Activated CD4-positive, alpha-beta memory T cell treated with anti-CD3 and anti-CD28 coated beads for 36 hours (primary cell): ENCODE measurements around the gene AFAP1. TPM values are rescaled to one million over a fixed set of nuclear protein-coding genes. Genes with fewer than 3 reads are reported as not detected.

Source experiments
- CTCF ChIA-PET: fragments of 350-600 bp; sonication (Branson Sonifier 250); formaldehyde crosslinking; loops from one replicate; lab custom pipeline; 2021; ENCODE audit warnings: antibody characterized with exemption, inconsistent platforms; lab: Charles Lee
- POLR2A ChIA-PET: fragments of 350-600 bp; sonication (Branson Sonifier 250); formaldehyde crosslinking; loops from one replicate; lab custom pipeline; 2021; ENCODE audit warnings: antibody characterized with exemption; lab: Charles Lee
- DNase-seq: peaks from one replicate; pipeline ENCODE4 v3.0.0-alpha.2; 2020
- H3K27ac Mint-ChIP-seq: one replicate; pipeline ENCODE4 v1.8.0; 2021; ENCODE audit warnings: mixed read lengths
- H3K27me3 Mint-ChIP-seq: one replicate; pipeline ENCODE4 v1.8.0; 2021; ENCODE audit warnings: mixed read lengths
- H3K36me3 Mint-ChIP-seq: one replicate; pipeline ENCODE4 v1.8.0; 2021; ENCODE audit warnings: mixed read lengths
- H3K4me1 Mint-ChIP-seq: one replicate; pipeline ENCODE4 v1.8.0; 2021; ENCODE audit warnings: low read depth, mixed read lengths
- H3K4me3 Mint-ChIP-seq: one replicate; pipeline ENCODE4 v1.8.0; 2021; ENCODE audit warnings: mild to moderate bottlenecking, mixed read lengths
- H3K9me3 Mint-ChIP-seq: one replicate; pipeline ENCODE4 v1.8.0; 2021; ENCODE audit warnings: mixed read lengths
- intact Hi-C: fragments of 100-400 bp; cut with micrococcal nuclease; formaldehyde crosslinking; loops from one replicate; pipeline ENCODE4 v1.15.1; 2023
- total RNA-seq, 2 experiments: library from RNA; stranded (reverse); gene quantifications; one replicate each; pipeline ENCODE4 v1.2.3, GENCODE V29; 2021

AFAP1 gene
- total RNA-seq, 2 experiments from 2014 or later: 37.7 to 38.4 TPM

DNA sequence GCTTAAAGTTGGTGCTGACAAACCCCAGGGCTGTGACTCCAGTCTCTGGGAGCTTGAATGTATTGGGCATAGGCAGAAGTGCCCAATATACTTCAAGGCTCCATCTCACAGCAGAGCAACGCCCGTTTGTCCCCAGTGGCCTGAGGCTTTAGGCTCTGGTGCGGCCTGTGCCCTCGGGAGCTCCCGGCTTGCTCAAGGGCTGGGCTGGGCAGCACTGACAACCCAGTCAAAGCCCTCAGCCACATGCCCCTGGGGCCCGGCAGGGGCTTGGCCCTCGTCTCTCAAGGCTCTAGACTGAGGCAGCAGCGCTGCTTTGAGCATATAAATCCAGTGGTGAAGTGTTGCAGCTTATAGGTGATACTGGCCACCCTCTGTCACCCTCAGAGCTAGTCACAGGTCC, 203.7 kb downstream of the AFAP1 start:
- no peak for DNase-seq
- CTCF ChIA-PET: no interaction called here
- Mint-ChIP-seq H3K4me3 (no peak overlapping the region), H3K36me3 (no peaks in the 10 kb centered on the region), H3K9me3 (no peaks in the 10 kb centered on the region), H3K4me1 (no peaks in the 10 kb centered on the region), H3K27me3 (no peaks in the 10 kb centered on the region), H3K27ac (no peak overlapping the region)
- POLR2A ChIA-PET: no interaction called here
- intact Hi-C loops: no loop called here

DNA sequence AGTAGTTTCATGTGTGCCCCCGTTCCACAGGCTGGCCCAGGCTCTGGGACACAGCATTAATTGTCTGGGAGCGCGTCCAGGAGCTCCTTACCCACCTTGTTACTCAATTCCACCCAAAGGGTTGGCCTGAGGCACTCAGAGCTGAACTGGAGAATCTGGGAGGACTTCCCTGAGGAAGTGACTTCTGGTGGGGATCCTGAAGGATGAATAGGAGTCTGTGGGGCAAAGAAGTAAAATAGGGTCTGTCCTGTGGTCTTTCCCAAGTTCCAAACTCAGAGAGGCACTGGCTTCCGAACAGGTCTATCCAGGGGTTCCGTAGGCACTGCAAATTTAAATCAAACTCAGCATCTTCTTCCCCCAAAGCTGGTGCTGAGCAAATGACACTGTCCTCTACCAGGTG, 204.3 kb downstream of the AFAP1 start:
- no peaks in the 10 kb centered on the region for H3K27me3 Mint-ChIP-seq

DNA sequence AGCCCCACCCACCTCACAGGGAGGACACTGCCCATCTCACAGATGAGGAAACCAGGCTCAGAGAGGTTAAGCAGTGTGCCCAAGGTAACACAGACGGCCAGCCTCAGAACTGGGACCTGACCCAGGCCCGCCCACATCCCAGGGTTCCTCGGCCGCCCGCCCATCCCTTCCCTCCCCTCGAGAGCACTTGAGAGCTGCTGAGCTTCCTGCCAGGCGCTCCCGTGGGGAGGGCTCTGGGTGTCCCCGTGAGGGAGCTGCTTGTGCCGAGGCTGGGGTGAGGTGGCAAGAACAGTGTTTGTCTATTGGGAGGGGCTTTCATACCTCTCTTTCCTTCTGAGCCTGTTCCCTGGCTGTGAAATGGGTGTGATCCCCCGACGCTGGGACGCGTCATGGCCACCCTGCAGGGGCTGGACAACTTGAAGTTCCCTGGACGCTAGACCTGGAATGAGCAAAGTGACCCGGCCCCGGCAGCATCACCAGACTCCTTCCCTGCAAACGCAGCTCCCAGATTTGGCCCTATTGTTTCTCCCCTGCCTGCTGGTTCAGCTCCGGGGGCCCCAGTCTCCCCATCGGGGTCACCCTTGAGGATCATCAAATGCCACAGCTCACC, 204.9 kb downstream of the AFAP1 start:
- H3K27ac Mint-ChIP-seq: no peak overlapping the region
- H3K36me3 Mint-ChIP-seq: no peaks in the 10 kb centered on the region
- H3K9me3 Mint-ChIP-seq: no peaks in the 10 kb centered on the region
- no peak for DNase-seq
- no peak overlapping the region for H3K4me3 Mint-ChIP-seq
- no peaks in the 10 kb centered on the region for H3K27me3 Mint-ChIP-seq
- ChIA-PET POLR2A (no interaction called here), CTCF (no interaction called here)
- H3K4me1 Mint-ChIP-seq: no peaks in the 10 kb centered on the region
- intact Hi-C loops: no loop called here

More for the DNA sequence above, 204.3 kb downstream of the AFAP1 start:
- DNase-seq: no peak
- intact Hi-C loops: no loop called here
- Mint-ChIP-seq H3K9me3 (no peaks in the 10 kb centered on the region), H3K27ac (no peak overlapping the region), H3K4me1 (no peaks in the 10 kb centered on the region), H3K36me3 (no peaks in the 10 kb centered on the region), H3K4me3 (no peak overlapping the region)
- POLR2A ChIA-PET: no interaction called here
- CTCF ChIA-PET: no interaction called here

- Mint-ChIP-seq H3K27ac (no peak overlapping the region), H3K36me3 (no peaks in the 10 kb centered on the region), H3K4me1 (no peaks in the 10 kb centered on the region), H3K27me3 (no peaks in the 10 kb centered on the region), H3K9me3 (no peaks in the 10 kb centered on the region), H3K4me3 (no peak overlapping the region)
- DNase-seq: no peak
- ChIA-PET POLR2A (no interaction called here), CTCF (no interaction called here)
- intact Hi-C loops: no loop called here
These were observed 205.6 kb downstream of the AFAP1 start for GRCh38 chr4:7733801-7734650.

- Mint-ChIP-seq H3K27ac (no peak overlapping the region), H3K4me3 (no peak overlapping the region), H3K4me1 (no peaks in the 10 kb centered on the region), H3K36me3 (no peaks in the 10 kb centered on the region), H3K9me3 (no peaks in the 10 kb centered on the region), H3K27me3 (no peaks in the 10 kb centered on the region)
- intact Hi-C loops: no loop called here
- no peak for DNase-seq
- POLR2A ChIA-PET: no interaction called here
- CTCF ChIA-PET: no interaction called here
These were observed 206.5 kb downstream of the AFAP1 start for GRCh38 chr4:7733201-7733600.

DNA sequence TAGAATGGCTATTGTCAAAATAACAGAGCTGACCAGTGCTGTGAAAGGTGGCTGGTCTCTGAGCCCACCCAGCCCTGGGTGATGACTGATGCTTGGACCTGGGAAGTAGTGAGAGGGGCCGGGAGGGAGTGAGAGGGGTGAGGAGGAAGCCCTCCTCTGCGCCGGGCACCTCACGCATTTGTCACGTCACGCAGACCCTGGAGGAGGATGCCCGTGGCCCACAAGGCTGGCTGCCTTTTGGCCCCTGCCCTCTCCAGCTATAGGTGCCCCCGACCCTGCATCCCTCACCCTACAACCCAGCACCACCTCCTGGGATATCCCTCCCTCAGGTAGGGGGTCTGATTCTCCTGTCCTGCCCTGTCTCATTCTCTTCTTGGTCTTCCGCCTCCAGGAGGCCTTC, 207.4 kb downstream of the AFAP1 start:
- Mint-ChIP-seq H3K4me3 (no peak overlapping the region), H3K27me3 (no peaks in the 10 kb centered on the region), H3K9me3 (no peaks in the 10 kb centered on the region), H3K4me1 (no peaks in the 10 kb centered on the region), H3K36me3 (no peaks in the 10 kb centered on the region), H3K27ac (no peak overlapping the region)
- intact Hi-C loops: no loop called here
- no peak for DNase-seq
- ChIA-PET CTCF (interaction anchor here (1.2 to 2.1 kb wide), 2 partner anchors 12 to 29 kb away, joined by 4 to 6 read pairs; no protein-coding TSS in a partner anchor), POLR2A (no interaction called here)

DNA sequence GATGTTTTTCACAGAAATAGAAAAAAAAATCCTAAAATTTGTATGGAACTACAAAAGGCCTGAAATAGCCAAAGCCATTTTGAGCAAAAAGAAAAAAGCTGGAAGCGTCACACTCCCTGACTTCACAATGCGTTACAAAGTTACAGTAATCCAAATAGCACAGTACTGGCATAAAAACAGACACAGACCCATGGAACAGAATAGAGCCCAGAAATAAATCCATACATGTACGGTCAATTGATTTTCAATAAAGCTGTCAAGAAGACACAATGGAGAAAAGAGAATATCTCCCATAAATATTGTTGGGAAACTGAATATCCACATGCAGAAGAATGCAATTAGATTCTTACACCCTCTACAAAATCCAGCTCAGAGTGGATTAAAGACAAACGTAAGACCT, 208.2 kb downstream of the AFAP1 start:
- H3K27me3 Mint-ChIP-seq: no peaks in the 10 kb centered on the region
- DNase-seq: no peak
- H3K4me1 Mint-ChIP-seq: no peaks in the 10 kb centered on the region
- no peak overlapping the region for H3K4me3 Mint-ChIP-seq
- H3K9me3 Mint-ChIP-seq: no peaks in the 10 kb centered on the region
- POLR2A ChIA-PET: no interaction called here
- no peak overlapping the region for H3K27ac Mint-ChIP-seq
- CTCF ChIA-PET: interaction anchor here (1.2 to 2.1 kb wide), 2 partner anchors 12 to 30 kb away, joined by 4 to 6 read pairs; no protein-coding TSS in a partner anchor
- H3K36me3 Mint-ChIP-seq: no peaks in the 10 kb centered on the region
- intact Hi-C loops: no loop called here

GRCh38 chr4:7727749-7728148, 211.9 kb downstream of the AFAP1 start:
- Mint-ChIP-seq H3K36me3 (no peaks in the 10 kb centered on the region), H3K4me1 (no peaks in the 10 kb centered on the region), H3K27me3 (no peaks in the 10 kb centered on the region), H3K4me3 (no peak overlapping the region), H3K9me3 (no peaks in the 10 kb centered on the region), H3K27ac (no peak overlapping the region)
- intact Hi-C loops: no loop called here
- DNase-seq: no peak
- POLR2A ChIA-PET: no interaction called here
- CTCF ChIA-PET: interaction anchor here (1.5 kb wide), 1 partner anchor 8 kb away, joined by 6 read pairs; no protein-coding TSS in a partner anchor

DNA sequence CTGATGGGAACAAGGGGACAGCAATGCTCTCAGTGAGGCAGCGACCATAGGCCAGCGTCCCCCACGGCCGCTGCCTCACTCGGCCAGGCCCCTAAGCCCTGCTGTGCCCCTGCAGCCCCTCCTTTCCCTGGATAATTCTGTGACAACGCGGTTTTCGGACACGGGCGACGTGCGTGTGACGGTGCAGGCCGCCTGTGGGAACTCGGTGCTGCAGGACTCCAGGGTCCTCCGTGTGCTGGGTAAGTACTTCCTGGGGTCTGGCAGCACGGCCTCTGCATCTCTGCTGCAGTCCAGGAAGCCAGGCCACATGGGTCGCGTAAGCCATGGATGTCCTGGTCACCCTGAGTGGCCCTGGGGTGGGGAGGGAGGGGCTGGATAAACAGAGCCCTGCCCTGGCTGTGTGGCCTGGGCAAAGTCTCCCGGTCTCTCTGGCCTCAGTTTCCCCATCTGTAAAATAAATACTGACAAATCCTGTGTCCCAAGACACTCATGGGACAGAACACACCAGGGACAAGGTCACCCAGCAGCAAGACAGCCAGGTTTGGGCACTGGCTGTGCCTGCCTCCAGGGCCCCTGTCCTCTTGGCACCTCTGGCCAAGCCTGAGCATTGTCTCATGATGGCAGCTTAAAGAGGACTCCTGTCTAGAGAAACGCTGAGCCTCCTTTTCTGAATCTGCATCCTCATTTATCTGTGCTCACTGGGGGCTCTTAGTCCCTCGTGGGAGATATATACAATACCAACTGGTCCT, 212.8 kb downstream of the AFAP1 start:
- Mint-ChIP-seq H3K36me3 (no peaks in the 10 kb centered on the region), H3K27ac (no peak overlapping the region), H3K9me3 (no peaks in the 10 kb centered on the region), H3K27me3 (no peaks in the 10 kb centered on the region), H3K4me3 (no peak overlapping the region), H3K4me1 (no peaks in the 10 kb centered on the region)
- POLR2A ChIA-PET: no interaction called here
- CTCF ChIA-PET: no interaction called here
- no peak for DNase-seq
- intact Hi-C loops: no loop called here

DNA sequence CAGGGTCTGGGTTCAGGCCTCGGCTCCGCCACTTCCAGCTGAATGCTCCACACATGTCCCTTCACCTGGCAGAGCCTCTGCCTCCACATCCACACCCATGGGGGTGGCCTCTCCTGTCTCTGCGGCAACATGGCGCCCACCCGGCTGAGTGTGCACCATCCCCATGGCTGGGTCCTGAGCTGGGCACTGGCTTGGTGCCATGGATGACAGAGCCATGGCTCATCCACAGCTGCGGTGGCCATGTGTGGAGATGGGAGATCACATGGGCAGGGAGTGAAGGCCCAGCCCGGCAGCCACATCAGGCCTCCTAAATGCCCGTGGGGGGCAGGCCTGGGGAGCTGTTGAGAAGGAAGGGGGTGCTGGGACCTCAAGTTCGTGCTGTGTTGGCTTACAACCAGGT, 213.7 kb downstream of the AFAP1 start:
- Mint-ChIP-seq H3K27ac (no peak overlapping the region), H3K27me3 (no peaks in the 10 kb centered on the region), H3K9me3 (no peaks in the 10 kb centered on the region), H3K4me3 (no peak overlapping the region), H3K36me3 (no peaks in the 10 kb centered on the region), H3K4me1 (no peaks in the 10 kb centered on the region)
- intact Hi-C loops: no loop called here
- ChIA-PET POLR2A (no interaction called here), CTCF (no interaction called here)
- DNase-seq: no peak

- ChIA-PET POLR2A (no interaction called here), CTCF (no interaction called here)
- H3K9me3 Mint-ChIP-seq: no peaks in the 10 kb centered on the region
- no peak overlapping the region for H3K27ac Mint-ChIP-seq
- peaks cover 2% of the 10 kb centered on the region for H3K4me1 Mint-ChIP-seq
- H3K36me3 Mint-ChIP-seq: no peaks in the 10 kb centered on the region
- intact Hi-C loops: loop anchor here (2.0 kb wide), 1 partner anchor 79 kb away; no protein-coding TSS in a partner anchor
- no peak overlapping the region for H3K4me3 Mint-ChIP-seq
- DNase-seq: no peak
- H3K27me3 Mint-ChIP-seq: peaks cover 2% of the 10 kb centered on the region
These were observed 216.0 kb downstream of the AFAP1 start for GRCh38 chr4:7723625-7724024.

- H3K4me1 Mint-ChIP-seq: peaks cover 2% of the 10 kb centered on the region
- H3K9me3 Mint-ChIP-seq: no peaks in the 10 kb centered on the region
- intact Hi-C loops: loop anchor here (2.0 kb wide), 1 partner anchor 80 kb away; no protein-coding TSS in a partner anchor
- DNase-seq: no peak
- H3K27me3 Mint-ChIP-seq: peaks cover 2% of the 10 kb centered on the region
- CTCF ChIA-PET: interaction anchor here (0.8 to 1.4 kb wide), 2 partner anchors 80 to 265 kb away, joined by 3 to 4 read pairs; no protein-coding TSS in a partner anchor
- no peak overlapping the region for H3K4me3 Mint-ChIP-seq
- H3K36me3 Mint-ChIP-seq: no peaks in the 10 kb centered on the region
- POLR2A ChIA-PET: no interaction called here
- H3K27ac Mint-ChIP-seq: no peak overlapping the region
These were observed 216.8 kb downstream of the AFAP1 start for GRCh38 chr4:7722766-7723387.
